MM.1S (cell line): Measurements from ENCODE around the gene TESK2.

Experiments used
- EZH2 ChIP-seq: fragments of 300-600 bp; sonication (generic); optimal IDR thresholded peaks from 2 replicates; pipeline ENCODE3; 2017; ENCODE audit warnings: low read depth, mild to moderate bottlenecking, antibody characterized with exemption, low read length, mixed read lengths
- TF ChIP-seq, protein P1 (sequence below): fragments of 300-600 bp; sonication (generic); IDR thresholded peaks from 2 replicates; pipeline ENCODE4 v1.5.1; 2016; ENCODE audit warnings: antibody characterized with exemption, low read length, mixed read lengths

GRCh38 chr1:45446530-45446929, 44.4 kb downstream of the TESK2 start:
- TF ChIP-seq, protein P1, sequence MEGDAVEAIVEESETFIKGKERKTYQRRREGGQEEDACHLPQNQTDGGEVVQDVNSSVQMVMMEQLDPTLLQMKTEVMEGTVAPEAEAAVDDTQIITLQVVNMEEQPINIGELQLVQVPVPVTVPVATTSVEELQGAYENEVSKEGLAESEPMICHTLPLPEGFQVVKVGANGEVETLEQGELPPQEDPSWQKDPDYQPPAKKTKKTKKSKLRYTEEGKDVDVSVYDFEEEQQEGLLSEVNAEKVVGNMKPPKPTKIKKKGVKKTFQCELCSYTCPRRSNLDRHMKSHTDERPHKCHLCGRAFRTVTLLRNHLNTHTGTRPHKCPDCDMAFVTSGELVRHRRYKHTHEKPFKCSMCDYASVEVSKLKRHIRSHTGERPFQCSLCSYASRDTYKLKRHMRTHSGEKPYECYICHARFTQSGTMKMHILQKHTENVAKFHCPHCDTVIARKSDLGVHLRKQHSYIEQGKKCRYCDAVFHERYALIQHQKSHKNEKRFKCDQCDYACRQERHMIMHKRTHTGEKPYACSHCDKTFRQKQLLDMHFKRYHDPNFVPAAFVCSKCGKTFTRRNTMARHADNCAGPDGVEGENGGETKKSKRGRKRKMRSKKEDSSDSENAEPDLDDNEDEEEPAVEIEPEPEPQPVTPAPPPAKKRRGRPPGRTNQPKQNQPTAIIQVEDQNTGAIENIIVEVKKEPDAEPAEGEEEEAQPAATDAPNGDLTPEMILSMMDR: no peak
- no peak for TF ChIP-seq EZH2
